NCI-H1930 (cell line): ENCODE results near the gene PCBP4.

Experiments
- DNase-seq, 2 experiments: peaks; one replicate each; lab custom pipeline; 2025; lab: John Stamatoyannopoulos, UW

PCBP4 gene

GRCh38 chr3:51974277-51974962, 7.2 kb upstream of the PCBP4 start:
- DNase-seq = no peak

- DNase-seq = no peak
Observed at GRCh38 chr3:51971350-51971749, 4.1 kb upstream of the PCBP4 start.

- no peak for DNase-seq
Observed at GRCh38 chr3:51970606-51971300, 3.5 kb upstream of the PCBP4 start.

GRCh38 chr3:51969841-51970240, 2.6 kb upstream of the PCBP4 start:
- DNase-seq = no peak

- no peak for DNase-seq
Observed at GRCh38 chr3:51968883-51969678, 1.8 kb upstream of the PCBP4 start.

GRCh38 chr3:51968170-51968775, 1.0 kb upstream of the PCBP4 start:
- no peak for DNase-seq

GRCh38 chr3:51966922-51967383, 301 bp downstream of the PCBP4 start:
- no peak for DNase-seq

GRCh38 chr3:51966486-51966885, 768 bp downstream of the PCBP4 start:
- DNase-seq = no peak

GRCh38 chr3:51966016-51966415, 1.2 kb downstream of the PCBP4 start:
- DNase-seq = no peak

GRCh38 chr3:51964521-51964920, 2.7 kb downstream of the PCBP4 start:
- DNase-seq = no peak

- no peak for DNase-seq
Observed at GRCh38 chr3:51963951-51964451, 3.3 kb downstream of the PCBP4 start.

- DNase-seq = no peak
Observed at GRCh38 chr3:51962854-51963530, 4.3 kb downstream of the PCBP4 start.

GRCh38 chr3:51961602-51962569, 5.4 kb downstream of the PCBP4 start:
- no peak for DNase-seq

GRCh38 chr3:51961011-51961410, 6.2 kb downstream of the PCBP4 start:
- no peak for DNase-seq

GRCh38 chr3:51960386-51960785, 6.9 kb downstream of the PCBP4 start:
- DNase-seq = no peak

- DNase-seq = no peak
Observed at GRCh38 chr3:51959651-51960050, 7.6 kb downstream of the PCBP4 start.

- no peak for DNase-seq
Observed at GRCh38 chr3:51958603-51959521, 8.4 kb downstream of the PCBP4 start.

- no peak for DNase-seq
Observed at GRCh38 chr3:51957520-51958205, 9.6 kb downstream of the PCBP4 start.
